ENCODE measurements around the gene VAMP3.

VAMP3 gene

GRCh38 chr1:7770997-7771822 is at the start of gene VAMP3:
Gene VAMP3, plus strand, starts transcription at chr1:7771296. Its CDS starts 88 bp downstream, at chr1:7771384.
- peak; percentile 68 for DNase-seq

- DNase-seq = no peak
Observed at GRCh38 chr1:7721940-7722669, 49.0 kb upstream of the VAMP3 start.

GRCh38 chr1:7722670-7723012 is 48.5 kb upstream of the VAMP3 start:
- no peak for DNase-seq

GRCh38 chr1:7726623-7727022 is 44.5 kb upstream of the VAMP3 start:
- no peak for DNase-seq

- DNase-seq = no peak
Observed at GRCh38 chr1:7727809-7728471, 43.2 kb upstream of the VAMP3 start.

GRCh38 chr1:7729761-7730160 is 41.3 kb upstream of the VAMP3 start:
- no peak for DNase-seq

- DNase-seq = no peak
Observed at GRCh38 chr1:7732331-7732730, 38.8 kb upstream of the VAMP3 start.

GRCh38 chr1:7733276-7733675 is 37.8 kb upstream of the VAMP3 start:
- no peak for DNase-seq

GRCh38 chr1:7738044-7738443 is 33.1 kb upstream of the VAMP3 start:
- no peak for DNase-seq

- no peak for DNase-seq
Observed at GRCh38 chr1:7743346-7743745, 27.8 kb upstream of the VAMP3 start.

GRCh38 chr1:7744882-7745281 is 26.2 kb upstream of the VAMP3 start:
- DNase-seq = no peak

- no peak for DNase-seq
Observed at GRCh38 chr1:7745783-7746182, 25.3 kb upstream of the VAMP3 start.

GRCh38 chr1:7747605-7748004 is 23.5 kb upstream of the VAMP3 start:
- DNase-seq = no peak

GRCh38 chr1:7749126-7749525 is 22.0 kb upstream of the VAMP3 start:
- DNase-seq = no peak

GRCh38 chr1:7751174-7751573 is 19.9 kb upstream of the VAMP3 start:
- DNase-seq = no peak

- peak; percentile 42 for DNase-seq
Observed at GRCh38 chr1:7752512-7753417, 18.3 kb upstream of the VAMP3 start.

- DNase-seq = no peak
Observed at GRCh38 chr1:7753641-7754040, 17.5 kb upstream of the VAMP3 start.

GRCh38 chr1:7754234-7754633 is 16.9 kb upstream of the VAMP3 start:
- DNase-seq = no peak

GRCh38 chr1:7755448-7755847 is 15.6 kb upstream of the VAMP3 start:
- DNase-seq = no peak

GRCh38 chr1:7760245-7760644 is 10.9 kb upstream of the VAMP3 start:
- DNase-seq = no peak

GRCh38 chr1:7761103-7761502 is 10.0 kb upstream of the VAMP3 start:
- no peak for DNase-seq

GRCh38 chr1:7767176-7767575 is 3.9 kb upstream of the VAMP3 start:
- DNase-seq = no peak

GRCh38 chr1:7768583-7768982 is 2.5 kb upstream of the VAMP3 start:
- DNase-seq = peak; percentile 2

All from NCI-H2171 (cell line).